MM.1S (cell line): ENCODE measurements around the gene BAG5.

Experiments
- DNase-seq: peaks from one replicate; pipeline ENCODE4 v3.0.0-alpha.2; 2015
- H2AFZ ChIP-seq: fragments of 300-600 bp; sonication (generic); 2 replicates; pipeline ENCODE4 v1.6.0; 2016; ENCODE audit warnings: antibody characterized with exemption, low read length
- H3F3A ChIP-seq: fragments of 300-600 bp; sonication (generic); 2 replicates; pipeline ENCODE4 v1.6.1; 2016; ENCODE audit warnings: mild to moderate bottlenecking, antibody characterized with exemption, low read length, moderate library complexity, mixed read lengths; ENCODE audit not compliant: insufficient read depth
- H3K27ac ChIP-seq: fragments of 300-600 bp; sonication (generic); 2 replicates; pipeline ENCODE4 v1.5.1; 2016; ENCODE audit warnings: mild to moderate bottlenecking, low read length
- H3K27me3 ChIP-seq: fragments of 300-600 bp; sonication (generic); replicated peaks from 2 replicates; pipeline ENCODE4 v1.6.0; 2016; ENCODE audit warnings: low read length; ENCODE audit not compliant: insufficient read depth
- H3K36me3 ChIP-seq: fragments of 300-600 bp; sonication (generic); replicated peaks from 2 replicates; pipeline ENCODE4 v1.6.1; 2016; ENCODE audit warnings: mild to moderate bottlenecking, low read length, mixed read lengths; ENCODE audit not compliant: insufficient read depth
- H3K4me1 ChIP-seq: fragments of 300-600 bp; sonication (generic); 2 replicates; pipeline ENCODE4 v1.6.1; 2016; ENCODE audit warnings: low read length, mixed read lengths
- H3K4me2 ChIP-seq: fragments of 300-600 bp; sonication (generic); 2 replicates; pipeline ENCODE4 v1.6.0; 2016; ENCODE audit warnings: low read depth, low read length
- H3K4me3 ChIP-seq: fragments of 300-600 bp; sonication (generic); 2 replicates; pipeline ENCODE4 v1.5.1; 2016; ENCODE audit warnings: low read length, mixed read lengths
- H3K79me2 ChIP-seq: fragments of 300-600 bp; sonication (generic); 2 replicates; pipeline ENCODE4 v1.6.1; 2016; ENCODE audit warnings: mixed run types, low read length, mixed read lengths
- H3K9ac ChIP-seq: fragments of 300-600 bp; sonication (generic); 2 replicates; pipeline ENCODE4 v1.6.1; 2016; ENCODE audit warnings: low read length, mixed read lengths
- H3K9me2 ChIP-seq: fragments of 300-600 bp; sonication (generic); replicated peaks from 2 replicates; pipeline ENCODE4 v1.6.1; 2016; ENCODE audit warnings: mild to moderate bottlenecking, low read length, mixed read lengths; ENCODE audit not compliant: insufficient read depth
- H3K9me3 ChIP-seq: fragments of 300-600 bp; sonication (generic); replicated peaks from 2 replicates; pipeline ENCODE4 v1.6.1; 2016; ENCODE audit warnings: mild to moderate bottlenecking, low read length, mixed read lengths; ENCODE audit not compliant: insufficient read depth
- H4K20me1 ChIP-seq: fragments of 300-600 bp; sonication (generic); 2 replicates; pipeline ENCODE4 v1.6.1; 2016; ENCODE audit warnings: mild to moderate bottlenecking, low read length, moderate library complexity, mixed read lengths; ENCODE audit not compliant: insufficient read depth
- EZH2 ChIP-seq: fragments of 300-600 bp; sonication (generic); optimal IDR thresholded peaks from 2 replicates; pipeline ENCODE3; 2017; ENCODE audit warnings: low read depth, mild to moderate bottlenecking, antibody characterized with exemption, low read length, mixed read lengths
- EZH2phosphoT487 ChIP-seq: fragments of 300-600 bp; sonication (generic); IDR thresholded peaks from 2 replicates; pipeline ENCODE4 v1.6.1; 2018; ENCODE audit warnings: antibody characterized with exemption, low read length
- TF ChIP-seq, protein P1 (sequence below): fragments of 300-600 bp; sonication (generic); IDR thresholded peaks from 2 replicates; pipeline ENCODE4 v1.5.1; 2016; ENCODE audit warnings: antibody characterized with exemption, low read length, mixed read lengths

The BAG5 gene

DNA sequence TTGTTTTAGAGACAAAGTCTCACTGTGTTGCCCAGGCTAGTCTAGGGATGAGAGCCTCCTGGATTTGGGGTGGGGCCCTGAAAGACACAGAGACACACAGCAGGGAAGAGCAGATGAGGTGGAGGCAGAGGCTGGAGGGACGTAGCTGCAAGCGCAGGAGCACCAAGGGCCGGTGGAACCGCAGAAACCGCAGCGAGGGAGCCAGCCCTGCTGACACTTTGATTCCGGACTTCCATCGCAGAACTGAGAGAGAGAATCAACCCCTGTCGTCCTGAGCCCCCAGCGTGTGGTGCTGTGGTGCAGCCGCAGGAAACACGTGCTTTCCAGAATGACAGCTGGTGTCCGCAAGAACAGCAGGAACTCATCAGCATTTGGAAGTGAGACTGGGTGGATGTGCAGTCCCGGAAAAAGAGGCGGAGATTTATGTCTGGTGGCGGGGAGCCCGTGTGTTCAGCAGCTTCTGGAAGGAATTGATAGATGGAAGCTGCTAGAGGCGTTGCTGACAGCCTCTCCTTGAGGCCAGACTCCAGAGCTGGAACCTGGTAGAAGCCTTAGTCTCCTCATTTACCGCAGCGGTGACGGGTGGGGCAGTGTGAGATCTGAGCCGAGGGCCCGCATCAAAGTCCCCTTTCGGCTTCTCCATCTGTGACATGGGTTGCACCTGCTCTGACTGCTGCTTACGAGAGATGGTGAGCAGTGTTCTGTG, 44.7 kb upstream of the BAG5 start:
- Histone ChIP-seq H3K36me3 (no peaks in the 10 kb centered on the region), H3K27me3 (no peaks in the 10 kb centered on the region), H3K27ac (peak overlapping the region; percentile 50; the same call in 1 of the 2 replicates), H4K20me1 (no peaks in the 10 kb centered on the region), H3K9me3 (no peaks in the 10 kb centered on the region), H3K4me2 (peak overlapping the region; percentile 86), H3F3A (peaks cover 8% of the 10 kb centered on the region; the same call in 1 of the 2 replicates), H3K4me1 (peaks cover 9% of the 10 kb centered on the region), H3K9me2 (no peaks in the 10 kb centered on the region), H3K79me2 (no peaks in the 10 kb centered on the region), H3K4me3 (peak overlapping the region; percentile 25; the same call in 1 of the 2 replicates), H3K9ac (no peak overlapping the region), H2AFZ (peak overlapping the region; percentile 53; the same call in 1 of the 2 replicates)
- no peak for TF ChIP-seq EZH2
- TF ChIP-seq EZH2phosphoT487 = no peak
- TF ChIP-seq, protein P1, sequence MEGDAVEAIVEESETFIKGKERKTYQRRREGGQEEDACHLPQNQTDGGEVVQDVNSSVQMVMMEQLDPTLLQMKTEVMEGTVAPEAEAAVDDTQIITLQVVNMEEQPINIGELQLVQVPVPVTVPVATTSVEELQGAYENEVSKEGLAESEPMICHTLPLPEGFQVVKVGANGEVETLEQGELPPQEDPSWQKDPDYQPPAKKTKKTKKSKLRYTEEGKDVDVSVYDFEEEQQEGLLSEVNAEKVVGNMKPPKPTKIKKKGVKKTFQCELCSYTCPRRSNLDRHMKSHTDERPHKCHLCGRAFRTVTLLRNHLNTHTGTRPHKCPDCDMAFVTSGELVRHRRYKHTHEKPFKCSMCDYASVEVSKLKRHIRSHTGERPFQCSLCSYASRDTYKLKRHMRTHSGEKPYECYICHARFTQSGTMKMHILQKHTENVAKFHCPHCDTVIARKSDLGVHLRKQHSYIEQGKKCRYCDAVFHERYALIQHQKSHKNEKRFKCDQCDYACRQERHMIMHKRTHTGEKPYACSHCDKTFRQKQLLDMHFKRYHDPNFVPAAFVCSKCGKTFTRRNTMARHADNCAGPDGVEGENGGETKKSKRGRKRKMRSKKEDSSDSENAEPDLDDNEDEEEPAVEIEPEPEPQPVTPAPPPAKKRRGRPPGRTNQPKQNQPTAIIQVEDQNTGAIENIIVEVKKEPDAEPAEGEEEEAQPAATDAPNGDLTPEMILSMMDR = peak; percentile 13
- peak; percentile 86 for DNase-seq

DNA sequence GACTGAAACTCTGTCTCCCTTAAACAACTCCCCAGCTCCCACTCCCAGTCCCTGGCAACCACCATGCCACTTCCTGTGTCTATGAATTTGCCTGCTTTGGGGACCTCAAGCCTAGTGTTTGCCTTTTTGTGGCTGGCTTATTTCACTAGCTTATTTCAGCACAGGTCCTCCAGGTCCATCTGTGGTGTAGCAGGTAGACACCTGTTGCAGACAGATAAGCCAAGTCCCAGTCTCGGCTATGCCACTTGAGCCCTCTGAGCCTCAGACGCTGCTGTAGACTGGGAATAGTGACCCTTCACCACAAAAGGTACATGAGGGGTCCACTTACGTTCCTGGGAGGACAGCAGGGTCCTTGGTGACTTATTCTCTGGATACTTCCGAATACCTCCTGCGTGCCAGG, 42.2 kb upstream of the BAG5 start:
- H3K9me3 ChIP-seq = no peaks in the 10 kb centered on the region
- peaks cover 8% of the 10 kb centered on the region; the same call in 1 of the 2 replicates for H3F3A ChIP-seq
- no peaks in the 10 kb centered on the region for H3K27me3 ChIP-seq
- peaks cover 9% of the 10 kb centered on the region for H3K4me1 ChIP-seq
- H3K27ac ChIP-seq = no peak overlapping the region
- no peak for TF ChIP-seq EZH2
- TF ChIP-seq EZH2phosphoT487 = no peak
- TF ChIP-seq, protein P1 = no peak
- H3K4me2 ChIP-seq = no peak overlapping the region
- H3K4me3 ChIP-seq = no peak overlapping the region
- no peaks in the 10 kb centered on the region for H3K36me3 ChIP-seq
- H4K20me1 ChIP-seq = no peaks in the 10 kb centered on the region
- H3K9ac ChIP-seq = no peak overlapping the region
- no peaks in the 10 kb centered on the region for H3K9me2 ChIP-seq
- H2AFZ ChIP-seq = no peak overlapping the region
- H3K79me2 ChIP-seq = no peaks in the 10 kb centered on the region
- no peak for DNase-seq

DNA sequence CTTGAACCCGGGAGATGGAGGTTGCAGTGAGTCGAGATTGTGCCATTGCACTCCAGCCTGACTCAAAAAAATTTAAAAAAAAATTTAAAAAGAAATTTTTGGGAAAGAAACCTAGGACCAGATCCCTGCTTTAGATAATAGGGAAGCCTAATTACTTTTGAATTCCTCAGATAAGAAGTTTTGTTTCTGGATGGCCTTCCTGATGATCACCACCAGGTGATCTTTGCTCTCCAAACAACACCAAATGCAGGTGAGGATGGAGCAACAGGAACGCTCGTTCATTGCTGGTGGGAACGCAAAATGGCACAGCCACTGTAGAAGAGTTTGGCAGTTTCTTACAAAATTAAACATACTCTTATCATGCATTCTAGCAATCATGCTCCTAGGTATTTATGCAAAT, 38.0 kb upstream of the BAG5 start:
- no peak for DNase-seq
- Histone ChIP-seq H3K36me3 (no peaks in the 10 kb centered on the region), H3F3A (no peaks in the 10 kb centered on the region), H2AFZ (no peak overlapping the region), H3K9me2 (no peaks in the 10 kb centered on the region), H3K27ac (no peak overlapping the region), H4K20me1 (no peaks in the 10 kb centered on the region), H3K9me3 (no peaks in the 10 kb centered on the region), H3K4me1 (no peaks in the 10 kb centered on the region), H3K4me3 (no peak overlapping the region), H3K4me2 (no peak overlapping the region), H3K9ac (no peak overlapping the region), H3K27me3 (no peaks in the 10 kb centered on the region), H3K79me2 (no peaks in the 10 kb centered on the region)
- no peak for TF ChIP-seq EZH2phosphoT487
- no peak for TF ChIP-seq EZH2
- TF ChIP-seq, protein P1 = no peak
